ENCODE measurements around the gene TDRD7. TPM values are rescaled to one million over a fixed set of nuclear protein-coding genes. Genes with fewer than 3 reads are reported as not detected.

The TDRD7 gene
- total RNA-seq, 1 experiment from 2014 or later: 2.8 TPM

DNA sequence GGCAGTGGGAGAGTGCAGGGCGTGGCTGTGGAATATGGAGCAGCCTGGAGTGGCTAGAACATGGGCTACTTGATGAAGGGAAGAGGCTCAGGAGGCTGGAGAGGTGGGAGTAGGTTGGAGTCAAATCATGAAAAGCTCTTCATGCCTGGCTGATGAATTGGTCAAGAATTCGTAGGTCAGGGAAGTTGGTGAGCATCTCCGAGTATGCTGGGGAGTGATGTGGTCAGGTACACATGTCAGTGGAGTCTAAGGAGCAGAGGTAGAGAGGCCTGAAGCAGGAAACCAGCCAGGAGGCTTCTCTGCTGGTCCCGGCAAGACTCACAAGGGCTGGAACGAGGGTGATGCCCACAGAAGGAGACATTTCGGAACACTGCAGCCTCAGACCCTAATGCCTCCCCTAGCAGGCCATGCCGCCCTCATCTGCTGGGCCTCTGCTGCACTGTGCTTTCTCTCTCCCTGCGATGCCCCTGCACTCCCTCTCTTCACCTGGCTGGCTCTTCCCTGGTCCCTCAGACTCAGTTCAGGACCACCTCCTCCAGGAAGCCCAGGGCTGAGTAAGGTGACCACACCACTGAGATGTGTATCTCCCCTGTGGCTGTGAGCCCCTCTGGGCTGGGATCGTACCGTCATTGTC, 123.2 kb downstream of the TDRD7 start:
- Mint-ChIP-seq H3K4me3 (no peak overlapping the region), H3K27ac (no peak overlapping the region), H3K36me3 (no peaks in the 10 kb centered on the region), H3K27me3 (ENCODE audit: low read depth) (no peaks in the 10 kb centered on the region), H3K9me3 (no peaks in the 10 kb centered on the region), H3K4me1 (peaks cover 3% of the 10 kb centered on the region; the same call in 1 of the 2 replicates)
- no peak for ATAC-seq
- ChIA-PET POLR2A (no interaction called here), CTCF (interaction anchor here (0.6 kb wide), 1 partner anchor 1083 kb away, joined by 3 read pairs; no protein-coding TSS in a partner anchor)
- no peak for TF ChIP-seq KAT7 (CRISPR knock-in tag; IDR thresholded peaks at IDR 0.05; ENCODE audit: borderline replicate concordance)
- TF ChIP-seq ZNF219 (CRISPR knock-in tag; IDR thresholded peaks at IDR 0.05; ENCODE audit: borderline replicate concordance): no peak
- no peak for TF ChIP-seq NR1H2 (CRISPR knock-in tag; IDR thresholded peaks at IDR 0.05)
- TF ChIP-seq, protein P1, sequence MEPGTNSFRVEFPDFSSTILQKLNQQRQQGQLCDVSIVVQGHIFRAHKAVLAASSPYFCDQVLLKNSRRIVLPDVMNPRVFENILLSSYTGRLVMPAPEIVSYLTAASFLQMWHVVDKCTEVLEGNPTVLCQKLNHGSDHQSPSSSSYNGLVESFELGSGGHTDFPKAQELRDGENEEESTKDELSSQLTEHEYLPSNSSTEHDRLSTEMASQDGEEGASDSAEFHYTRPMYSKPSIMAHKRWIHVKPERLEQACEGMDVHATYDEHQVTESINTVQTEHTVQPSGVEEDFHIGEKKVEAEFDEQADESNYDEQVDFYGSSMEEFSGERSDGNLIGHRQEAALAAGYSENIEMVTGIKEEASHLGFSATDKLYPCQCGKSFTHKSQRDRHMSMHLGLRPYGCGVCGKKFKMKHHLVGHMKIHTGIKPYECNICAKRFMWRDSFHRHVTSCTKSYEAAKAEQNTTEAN (CRISPR knock-in tag; IDR thresholded peaks at IDR 0.05): no peak
- TF ChIP-seq FOXK1 (CRISPR knock-in tag; IDR thresholded peaks at IDR 0.05): no peak
- TF ChIP-seq ZNF317 (CRISPR knock-in tag; IDR thresholded peaks at IDR 0.05; ENCODE audit: borderline replicate concordance, low read depth): no peak
- no peak for DNase-seq (ENCODE audit: low spot score)

DNA sequence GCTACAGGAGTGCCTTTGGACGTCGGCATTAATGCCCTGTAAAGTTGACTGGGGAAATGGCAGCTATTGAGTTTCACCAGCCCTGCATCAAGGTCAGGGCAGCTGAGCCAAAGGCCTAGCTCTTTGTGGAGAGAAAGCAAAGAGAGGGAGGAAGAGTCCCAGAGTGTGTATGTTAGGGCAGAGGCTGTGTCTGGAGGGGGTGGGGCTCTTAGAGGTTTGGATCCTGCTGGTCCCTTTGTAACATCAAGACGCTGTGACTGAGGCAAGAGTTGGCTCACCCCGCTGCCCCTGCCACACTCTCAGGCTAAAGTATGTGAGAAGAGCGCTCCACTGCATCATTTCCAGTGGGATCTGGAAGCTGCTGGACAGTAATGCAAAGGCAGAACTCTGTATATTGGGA, 123.9 kb downstream of the TDRD7 start:
- TF ChIP-seq, protein P2, sequence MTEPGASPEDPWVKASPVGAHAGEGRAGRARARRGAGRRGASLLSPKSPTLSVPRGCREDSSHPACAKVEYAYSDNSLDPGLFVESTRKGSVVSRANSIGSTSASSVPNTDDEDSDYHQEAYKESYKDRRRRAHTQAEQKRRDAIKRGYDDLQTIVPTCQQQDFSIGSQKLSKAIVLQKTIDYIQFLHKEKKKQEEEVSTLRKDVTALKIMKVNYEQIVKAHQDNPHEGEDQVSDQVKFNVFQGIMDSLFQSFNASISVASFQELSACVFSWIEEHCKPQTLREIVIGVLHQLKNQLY (CRISPR knock-in tag; IDR thresholded peaks at IDR 0.05): no peak
- TF ChIP-seq, protein P3, sequence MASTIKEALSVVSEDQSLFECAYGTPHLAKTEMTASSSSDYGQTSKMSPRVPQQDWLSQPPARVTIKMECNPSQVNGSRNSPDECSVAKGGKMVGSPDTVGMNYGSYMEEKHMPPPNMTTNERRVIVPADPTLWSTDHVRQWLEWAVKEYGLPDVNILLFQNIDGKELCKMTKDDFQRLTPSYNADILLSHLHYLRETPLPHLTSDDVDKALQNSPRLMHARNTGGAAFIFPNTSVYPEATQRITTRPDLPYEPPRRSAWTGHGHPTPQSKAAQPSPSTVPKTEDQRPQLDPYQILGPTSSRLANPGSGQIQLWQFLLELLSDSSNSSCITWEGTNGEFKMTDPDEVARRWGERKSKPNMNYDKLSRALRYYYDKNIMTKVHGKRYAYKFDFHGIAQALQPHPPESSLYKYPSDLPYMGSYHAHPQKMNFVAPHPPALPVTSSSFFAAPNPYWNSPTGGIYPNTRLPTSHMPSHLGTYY (CRISPR knock-in tag; IDR thresholded peaks at IDR 0.05): no peak
- POLR2A ChIA-PET: no interaction called here
- Mint-ChIP-seq H3K9me3 (no peaks in the 10 kb centered on the region), H3K4me1 (peaks cover 3% of the 10 kb centered on the region; the same call in 1 of the 2 replicates), H3K36me3 (no peaks in the 10 kb centered on the region), H3K4me3 (no peak overlapping the region), H3K27ac (no peak overlapping the region), H3K27me3 (ENCODE audit: low read depth) (no peaks in the 10 kb centered on the region)
- ATAC-seq (no peak), DNase-seq (ENCODE audit: low spot score) (no peak)
- CTCF ChIA-PET: no interaction called here

DNA sequence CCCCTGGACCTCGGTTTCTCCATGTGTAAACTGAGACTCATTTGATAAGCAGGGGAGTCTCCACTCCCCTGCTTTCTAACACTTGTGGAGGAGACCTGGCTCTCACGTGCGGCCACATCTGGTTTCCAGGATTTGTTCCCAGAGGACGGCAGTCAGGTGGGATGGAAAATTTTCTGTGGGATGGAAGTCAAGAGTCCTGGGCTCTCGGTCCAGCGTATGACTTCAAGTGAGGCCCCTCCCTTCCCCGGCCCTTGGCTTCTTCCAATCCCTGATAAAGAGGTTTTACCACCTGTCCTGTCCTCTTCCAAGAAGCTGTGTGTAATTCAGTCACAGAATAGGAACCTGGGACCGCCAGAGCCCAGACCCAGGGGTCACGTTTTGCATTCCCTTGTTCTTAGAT, 124.6 kb downstream of the TDRD7 start:
- DNase-seq (ENCODE audit: low spot score) (no peak), ATAC-seq (no peak)
- Mint-ChIP-seq H3K4me3 (no peak overlapping the region), H3K4me1 (peaks cover 3% of the 10 kb centered on the region; the same call in 1 of the 2 replicates), H3K27me3 (ENCODE audit: low read depth) (no peaks in the 10 kb centered on the region), H3K9me3 (no peaks in the 10 kb centered on the region), H3K36me3 (no peaks in the 10 kb centered on the region), H3K27ac (no peak overlapping the region)
- TF ChIP-seq ZNF121 (CRISPR knock-in tag; IDR thresholded peaks at IDR 0.05): no peak
- TF ChIP-seq, protein P4, sequence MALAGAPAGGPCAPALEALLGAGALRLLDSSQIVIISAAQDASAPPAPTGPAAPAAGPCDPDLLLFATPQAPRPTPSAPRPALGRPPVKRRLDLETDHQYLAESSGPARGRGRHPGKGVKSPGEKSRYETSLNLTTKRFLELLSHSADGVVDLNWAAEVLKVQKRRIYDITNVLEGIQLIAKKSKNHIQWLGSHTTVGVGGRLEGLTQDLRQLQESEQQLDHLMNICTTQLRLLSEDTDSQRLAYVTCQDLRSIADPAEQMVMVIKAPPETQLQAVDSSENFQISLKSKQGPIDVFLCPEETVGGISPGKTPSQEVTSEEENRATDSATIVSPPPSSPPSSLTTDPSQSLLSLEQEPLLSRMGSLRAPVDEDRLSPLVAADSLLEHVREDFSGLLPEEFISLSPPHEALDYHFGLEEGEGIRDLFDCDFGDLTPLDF (CRISPR knock-in tag; IDR thresholded peaks at IDR 0.05): no peak
- TF ChIP-seq, protein P5, sequence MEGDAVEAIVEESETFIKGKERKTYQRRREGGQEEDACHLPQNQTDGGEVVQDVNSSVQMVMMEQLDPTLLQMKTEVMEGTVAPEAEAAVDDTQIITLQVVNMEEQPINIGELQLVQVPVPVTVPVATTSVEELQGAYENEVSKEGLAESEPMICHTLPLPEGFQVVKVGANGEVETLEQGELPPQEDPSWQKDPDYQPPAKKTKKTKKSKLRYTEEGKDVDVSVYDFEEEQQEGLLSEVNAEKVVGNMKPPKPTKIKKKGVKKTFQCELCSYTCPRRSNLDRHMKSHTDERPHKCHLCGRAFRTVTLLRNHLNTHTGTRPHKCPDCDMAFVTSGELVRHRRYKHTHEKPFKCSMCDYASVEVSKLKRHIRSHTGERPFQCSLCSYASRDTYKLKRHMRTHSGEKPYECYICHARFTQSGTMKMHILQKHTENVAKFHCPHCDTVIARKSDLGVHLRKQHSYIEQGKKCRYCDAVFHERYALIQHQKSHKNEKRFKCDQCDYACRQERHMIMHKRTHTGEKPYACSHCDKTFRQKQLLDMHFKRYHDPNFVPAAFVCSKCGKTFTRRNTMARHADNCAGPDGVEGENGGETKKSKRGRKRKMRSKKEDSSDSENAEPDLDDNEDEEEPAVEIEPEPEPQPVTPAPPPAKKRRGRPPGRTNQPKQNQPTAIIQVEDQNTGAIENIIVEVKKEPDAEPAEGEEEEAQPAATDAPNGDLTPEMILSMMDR (IDR thresholded peaks at IDR 0.05): no peak
- TF ChIP-seq, protein P6, sequence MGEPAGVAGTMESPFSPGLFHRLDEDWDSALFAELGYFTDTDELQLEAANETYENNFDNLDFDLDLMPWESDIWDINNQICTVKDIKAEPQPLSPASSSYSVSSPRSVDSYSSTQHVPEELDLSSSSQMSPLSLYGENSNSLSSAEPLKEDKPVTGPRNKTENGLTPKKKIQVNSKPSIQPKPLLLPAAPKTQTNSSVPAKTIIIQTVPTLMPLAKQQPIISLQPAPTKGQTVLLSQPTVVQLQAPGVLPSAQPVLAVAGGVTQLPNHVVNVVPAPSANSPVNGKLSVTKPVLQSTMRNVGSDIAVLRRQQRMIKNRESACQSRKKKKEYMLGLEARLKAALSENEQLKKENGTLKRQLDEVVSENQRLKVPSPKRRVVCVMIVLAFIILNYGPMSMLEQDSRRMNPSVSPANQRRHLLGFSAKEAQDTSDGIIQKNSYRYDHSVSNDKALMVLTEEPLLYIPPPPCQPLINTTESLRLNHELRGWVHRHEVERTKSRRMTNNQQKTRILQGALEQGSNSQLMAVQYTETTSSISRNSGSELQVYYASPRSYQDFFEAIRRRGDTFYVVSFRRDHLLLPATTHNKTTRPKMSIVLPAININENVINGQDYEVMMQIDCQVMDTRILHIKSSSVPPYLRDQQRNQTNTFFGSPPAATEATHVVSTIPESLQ (CRISPR knock-in tag; IDR thresholded peaks at IDR 0.05): no peak
- TF ChIP-seq, protein P1 (CRISPR knock-in tag; IDR thresholded peaks at IDR 0.05): no peak
- no peak for TF ChIP-seq MXD4 (CRISPR knock-in tag; IDR thresholded peaks at IDR 0.05; ENCODE audit: borderline replicate concordance)
- TF ChIP-seq, protein P7, sequence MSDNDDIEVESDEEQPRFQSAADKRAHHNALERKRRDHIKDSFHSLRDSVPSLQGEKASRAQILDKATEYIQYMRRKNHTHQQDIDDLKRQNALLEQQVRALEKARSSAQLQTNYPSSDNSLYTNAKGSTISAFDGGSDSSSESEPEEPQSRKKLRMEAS (CRISPR knock-in tag; IDR thresholded peaks at IDR 0.05): no peak
- ChIA-PET CTCF (interaction anchor here (0.8 kb wide), 1 partner anchor 50 kb away, joined by 3 read pairs; no protein-coding TSS in a partner anchor), POLR2A (no interaction called here)

Data from WTC11 (cell line).